Cortex of kidney (tissue), 1 donor: ENCODE measurements around the gene CFAP54.

Source experiments
- DNase-seq: peaks from one replicate; lab custom pipeline; 2025; lab: John Stamatoyannopoulos, UW

The CFAP54 gene

DNA sequence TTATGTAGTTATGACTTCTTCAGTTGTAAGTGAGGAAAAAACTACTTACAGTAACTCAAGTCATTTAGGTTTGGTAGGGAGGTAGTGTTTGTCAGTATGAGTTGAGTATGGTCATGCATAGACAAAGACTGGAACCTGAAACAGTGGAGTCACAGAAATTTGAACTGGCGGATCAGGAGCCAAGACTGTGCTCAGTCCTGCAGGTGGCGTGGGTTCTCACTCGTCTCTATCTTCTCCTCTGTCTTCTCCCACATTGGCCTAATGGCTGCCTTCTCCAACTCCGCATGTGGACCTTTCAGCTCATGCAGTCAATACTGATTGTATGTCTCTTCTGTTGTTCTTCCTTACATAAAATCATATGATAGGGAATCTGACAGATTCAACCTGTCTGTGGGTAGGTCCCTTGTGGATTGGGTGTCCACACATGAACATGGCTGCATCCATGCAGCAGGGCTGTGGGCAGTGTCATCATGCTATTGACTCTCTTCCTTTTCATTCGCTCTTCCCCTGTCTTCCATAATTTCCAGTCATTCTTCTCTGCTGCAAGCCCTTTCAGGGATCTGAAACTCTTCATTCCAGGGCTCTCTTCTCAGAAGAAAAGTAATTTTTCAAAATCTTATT, 338.9 kb downstream of the CFAP54 start:
- no peak for DNase-seq

GRCh38 chr12:96829354-96829753, 340.0 kb downstream of the CFAP54 start:
- DNase-seq = no peak

DNA sequence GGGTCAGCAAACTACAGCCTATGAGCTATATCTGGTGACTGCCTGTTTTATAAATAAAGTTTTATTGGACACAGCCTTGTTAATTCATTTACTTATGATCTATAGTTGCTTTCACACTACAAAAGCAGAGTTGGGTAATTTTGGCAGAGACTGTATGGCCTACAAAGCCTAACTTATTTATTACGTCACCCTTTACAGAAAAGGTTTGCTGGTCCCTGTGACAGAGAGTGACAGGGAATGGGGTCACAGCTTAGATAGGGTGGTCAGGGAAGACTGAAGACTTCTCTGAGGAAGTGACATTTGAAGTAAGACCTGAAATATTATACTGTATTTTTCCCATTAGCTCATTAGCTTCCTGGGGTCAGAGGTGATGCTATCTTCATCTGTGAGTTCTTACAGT, 342.0 kb downstream of the CFAP54 start:
- DNase-seq = no peak

- no peak for DNase-seq
Observed at GRCh38 chr12:96846293-96846692, 356.9 kb downstream of the CFAP54 start.

GRCh38 chr12:96850676-96851075, 361.3 kb downstream of the CFAP54 start:
- DNase-seq = no peak

GRCh38 chr12:96858162-96858561, 368.8 kb downstream of the CFAP54 start:
- no peak for DNase-seq

DNA sequence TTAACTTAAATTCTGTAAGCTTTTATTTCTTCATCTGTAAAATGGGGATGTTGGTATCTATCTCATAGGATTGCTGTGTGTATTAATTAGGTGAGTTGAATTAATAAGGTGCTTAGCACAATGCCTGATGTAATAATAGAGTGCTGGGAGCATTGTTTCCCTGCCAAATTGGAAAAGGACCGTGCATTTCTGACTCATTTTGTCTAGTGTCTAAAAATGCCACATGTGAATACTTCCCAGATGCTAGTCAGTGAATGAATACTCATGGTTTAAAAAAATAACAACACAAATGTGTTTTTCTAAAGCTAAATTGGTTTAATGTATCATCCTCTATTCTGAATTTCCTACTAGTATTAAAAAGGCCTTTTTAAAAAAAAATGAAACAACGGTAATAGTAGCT, 372.3 kb downstream of the CFAP54 start:
- no peak for DNase-seq

- no peak for DNase-seq
Observed at GRCh38 chr12:96862326-96862725, 372.9 kb downstream of the CFAP54 start.

DNA sequence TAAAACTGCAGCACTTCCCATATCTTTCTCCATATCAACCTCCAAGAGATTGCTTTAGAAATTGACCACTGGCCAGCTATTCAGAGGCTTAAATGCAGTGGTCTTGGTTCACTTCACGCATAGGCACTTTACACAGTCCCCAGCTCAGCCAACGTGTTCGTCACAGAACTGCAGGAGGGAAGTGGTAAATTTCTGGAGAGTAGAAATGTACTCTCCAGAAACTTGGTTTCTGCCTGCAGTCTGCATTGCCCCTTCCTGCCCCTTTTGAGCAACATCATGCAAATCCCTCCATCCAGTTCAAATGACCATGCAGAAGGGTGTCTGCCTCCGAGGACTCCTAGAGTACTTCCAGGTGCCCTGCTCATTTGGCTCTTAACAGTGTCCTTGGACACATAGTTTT, 375.0 kb downstream of the CFAP54 start:
- no peak for DNase-seq

DNA sequence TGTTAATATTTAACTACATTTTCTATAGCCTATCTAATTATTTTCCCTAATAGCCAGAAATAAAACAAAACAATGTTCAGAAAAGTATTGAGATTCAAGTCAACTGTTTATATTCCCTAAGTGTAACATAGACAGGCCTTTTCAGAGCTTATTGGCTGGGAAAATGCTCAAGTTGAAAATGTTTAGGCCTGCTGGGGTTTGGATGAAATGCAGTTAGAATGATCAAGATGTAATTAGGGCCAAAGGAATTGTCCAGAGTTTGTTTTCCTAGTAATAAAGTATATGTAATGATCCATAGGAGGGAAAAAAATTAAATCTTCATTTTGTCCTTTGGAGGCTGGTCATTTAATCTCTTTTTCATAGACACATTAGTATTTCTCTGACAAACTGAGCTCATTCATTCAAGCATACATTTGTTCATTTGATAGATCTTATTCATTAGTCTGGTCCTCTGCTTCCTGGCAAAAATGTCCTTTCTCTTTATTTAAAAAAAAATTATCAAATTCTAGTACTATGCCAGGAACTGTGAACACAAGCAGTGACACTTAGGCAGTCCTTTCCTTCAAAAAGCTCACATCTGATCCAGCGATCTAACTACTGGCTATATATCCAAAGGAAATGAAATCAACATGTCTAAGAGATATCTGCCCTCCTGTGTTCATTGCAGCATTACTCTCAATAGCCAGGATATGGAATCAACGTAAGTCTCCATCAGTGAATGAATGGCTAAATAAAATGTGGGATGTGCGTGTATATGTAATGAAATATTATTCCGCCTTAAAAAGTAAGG, 377.6 kb downstream of the CFAP54 start:
- DNase-seq = no peak

DNA sequence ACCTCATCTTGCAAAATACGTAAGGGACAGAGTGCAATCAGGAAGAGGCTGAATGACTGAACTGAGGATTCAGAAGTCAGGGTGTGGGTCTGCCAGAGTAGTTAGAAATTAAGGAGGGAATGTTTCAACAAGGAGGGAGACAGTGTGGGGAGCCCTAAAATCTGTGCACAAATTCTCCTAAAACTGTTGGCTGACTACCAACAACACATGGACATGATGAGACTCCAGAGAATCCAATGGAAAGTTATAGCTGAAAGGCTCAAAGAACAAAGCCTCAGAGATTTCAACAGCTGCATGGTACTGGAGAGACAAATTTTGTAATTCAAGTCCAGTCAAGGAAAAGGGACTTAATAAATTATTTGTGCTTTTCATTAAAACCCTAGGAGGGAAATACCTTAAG, 381.6 kb downstream of the CFAP54 start:
- DNase-seq = no peak

DNA sequence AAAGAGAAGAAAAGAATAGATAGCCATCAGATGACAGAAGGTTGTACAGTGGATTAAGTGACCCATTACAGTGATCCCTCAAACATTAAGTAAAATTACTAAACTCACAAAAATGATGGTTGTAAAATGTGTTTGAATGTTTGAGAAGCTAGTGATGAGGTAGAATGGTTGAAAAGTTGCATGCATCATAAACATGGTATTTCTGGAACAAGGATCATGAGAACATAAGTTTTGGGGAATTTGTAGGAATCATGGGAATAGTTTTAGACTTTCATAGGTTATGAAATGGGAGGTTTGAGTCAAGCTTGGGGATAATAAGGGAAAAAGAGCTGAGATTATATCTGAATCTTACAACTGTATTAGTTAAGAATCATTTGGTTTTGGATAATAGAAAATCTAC, 383.6 kb downstream of the CFAP54 start:
- no peak for DNase-seq

- no peak for DNase-seq
Observed at GRCh38 chr12:96874211-96874610, 384.8 kb downstream of the CFAP54 start.

- no peak for DNase-seq
Observed at GRCh38 chr12:96876966-96877365, 387.6 kb downstream of the CFAP54 start.

DNA sequence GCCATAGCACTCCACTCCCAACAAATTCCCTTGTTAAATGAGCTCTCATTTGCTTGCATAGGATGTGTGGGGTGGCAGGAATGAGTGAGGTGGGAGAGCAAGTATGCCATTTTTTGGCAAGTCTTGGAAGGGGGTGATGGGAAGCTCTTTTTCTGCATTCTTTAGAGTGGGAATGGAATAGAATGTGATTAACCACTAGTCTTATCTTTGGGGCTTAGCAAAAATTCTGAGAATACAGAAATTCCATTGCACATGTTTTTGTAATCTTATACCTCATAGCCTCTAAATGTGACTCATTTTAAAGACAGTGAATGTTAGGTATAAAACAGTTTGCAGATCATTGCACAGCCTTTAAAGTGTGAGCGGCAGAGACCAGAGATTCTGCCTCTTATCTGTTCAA, 389.3 kb downstream of the CFAP54 start:
- DNase-seq = no peak

- no peak for DNase-seq
Observed at GRCh38 chr12:96879301-96879700, 389.9 kb downstream of the CFAP54 start.

- no peak for DNase-seq
Observed at GRCh38 chr12:96880220-96880619, 390.8 kb downstream of the CFAP54 start.

DNA sequence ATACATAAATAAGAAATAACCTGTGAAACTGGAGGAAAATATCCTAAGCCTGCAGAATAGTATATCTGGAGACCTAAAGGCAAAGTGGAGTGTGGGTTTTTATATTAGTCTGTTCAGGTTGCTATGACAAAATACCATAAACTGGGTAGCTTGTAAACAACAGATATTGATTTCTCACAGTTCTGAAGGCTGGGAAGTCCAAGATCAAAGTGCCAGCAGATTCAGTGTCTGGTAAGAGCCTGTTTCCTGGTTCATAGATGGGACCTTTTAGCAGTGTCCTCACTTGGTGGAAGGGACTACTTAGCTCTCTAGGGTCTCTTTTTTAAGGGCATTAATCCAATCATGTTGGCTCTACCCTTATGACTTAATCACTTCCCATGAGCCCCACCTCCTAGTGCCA, 392.2 kb downstream of the CFAP54 start:
- no peak for DNase-seq

DNA sequence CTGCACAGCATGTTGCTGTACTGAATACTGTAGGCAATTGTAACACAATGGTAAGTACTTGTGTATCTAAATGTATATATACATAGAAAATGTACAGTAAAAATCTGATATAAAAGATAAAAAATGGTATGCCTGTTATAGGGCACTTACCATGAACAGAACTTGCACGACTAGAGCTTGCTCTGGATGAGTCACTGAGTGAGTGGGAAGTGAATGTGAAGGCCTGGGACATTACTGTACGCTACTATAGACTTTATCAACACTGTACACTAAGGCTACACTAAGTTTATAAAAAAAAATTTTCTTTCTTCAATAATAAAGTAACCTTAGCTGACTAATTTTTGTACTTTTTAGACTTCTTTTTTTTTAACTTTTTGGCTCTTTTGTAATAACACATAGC, 393.5 kb downstream of the CFAP54 start:
- DNase-seq = no peak

DNA sequence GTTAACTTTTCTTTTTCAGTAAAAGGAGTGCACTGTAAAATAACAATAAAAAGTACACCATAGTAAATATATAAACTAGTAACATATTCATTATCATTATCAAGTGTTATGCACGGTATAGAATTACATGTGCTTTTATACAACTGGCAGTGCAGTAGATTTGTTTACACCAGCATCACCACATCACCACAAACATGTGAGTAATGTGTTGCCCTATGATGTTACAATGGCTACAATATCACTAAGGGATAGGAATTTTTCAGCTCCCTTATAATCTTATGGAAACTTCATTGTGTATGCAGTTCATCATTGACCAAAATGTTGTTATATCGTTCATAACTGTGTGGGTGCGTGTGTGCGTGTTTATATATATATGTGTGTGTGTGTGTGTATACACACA, 394.2 kb downstream of the CFAP54 start:
- DNase-seq = no peak

GRCh38 chr12:96886998-96887677, 397.8 kb downstream of the CFAP54 start:
- DNase-seq = no peak

DNA sequence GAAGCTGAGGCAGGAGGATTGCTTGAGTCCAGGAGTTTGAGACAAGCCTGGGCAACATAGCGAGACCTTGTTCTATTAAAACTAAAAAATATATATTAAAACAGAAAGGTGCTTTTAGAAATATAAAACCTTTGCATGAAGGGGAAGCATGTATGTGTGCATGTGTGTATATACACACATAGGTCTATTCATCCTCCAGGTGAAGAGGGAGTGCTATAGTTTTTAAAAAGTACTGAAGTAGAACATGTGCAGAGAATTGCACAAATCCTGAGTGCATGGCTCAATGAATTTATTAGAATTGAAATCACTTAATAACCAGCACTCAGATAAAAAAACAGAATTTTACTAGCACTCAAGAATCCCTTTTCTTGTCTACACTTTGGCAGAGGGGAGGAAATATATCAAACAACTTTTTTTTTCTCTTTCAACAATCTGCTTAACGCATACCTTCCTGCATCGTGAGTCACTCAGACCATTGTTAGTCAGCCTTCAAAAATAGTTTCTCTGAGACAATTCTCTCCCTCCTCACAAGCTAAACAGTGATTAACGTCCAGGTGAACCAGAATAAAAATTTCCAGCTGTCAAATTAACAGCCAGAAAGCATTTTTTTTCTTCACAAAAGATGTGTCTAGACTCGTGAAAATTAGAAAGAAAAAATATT, 400.0 kb downstream of the CFAP54 start:
- DNase-seq = no peak

GRCh38 chr12:96890331-96890730, 401.0 kb downstream of the CFAP54 start:
- no peak for DNase-seq
